CD4-positive, alpha-beta T cell treated with Interleukin-4 for 1 hour (primary cell): ENCODE data around the gene TLCD2.
"Not testable (repeated sequence)": the region's sequence is repeated elsewhere in the genome, so short reads cannot be mapped to it uniquely, and the experiment has no call there.

Experiments used
- DNase-seq, 2 donors: peaks; one replicate each; pipeline ENCODE4 v3.0.0-alpha.2; 2020 to 2022

Gene TLCD2

DNA sequence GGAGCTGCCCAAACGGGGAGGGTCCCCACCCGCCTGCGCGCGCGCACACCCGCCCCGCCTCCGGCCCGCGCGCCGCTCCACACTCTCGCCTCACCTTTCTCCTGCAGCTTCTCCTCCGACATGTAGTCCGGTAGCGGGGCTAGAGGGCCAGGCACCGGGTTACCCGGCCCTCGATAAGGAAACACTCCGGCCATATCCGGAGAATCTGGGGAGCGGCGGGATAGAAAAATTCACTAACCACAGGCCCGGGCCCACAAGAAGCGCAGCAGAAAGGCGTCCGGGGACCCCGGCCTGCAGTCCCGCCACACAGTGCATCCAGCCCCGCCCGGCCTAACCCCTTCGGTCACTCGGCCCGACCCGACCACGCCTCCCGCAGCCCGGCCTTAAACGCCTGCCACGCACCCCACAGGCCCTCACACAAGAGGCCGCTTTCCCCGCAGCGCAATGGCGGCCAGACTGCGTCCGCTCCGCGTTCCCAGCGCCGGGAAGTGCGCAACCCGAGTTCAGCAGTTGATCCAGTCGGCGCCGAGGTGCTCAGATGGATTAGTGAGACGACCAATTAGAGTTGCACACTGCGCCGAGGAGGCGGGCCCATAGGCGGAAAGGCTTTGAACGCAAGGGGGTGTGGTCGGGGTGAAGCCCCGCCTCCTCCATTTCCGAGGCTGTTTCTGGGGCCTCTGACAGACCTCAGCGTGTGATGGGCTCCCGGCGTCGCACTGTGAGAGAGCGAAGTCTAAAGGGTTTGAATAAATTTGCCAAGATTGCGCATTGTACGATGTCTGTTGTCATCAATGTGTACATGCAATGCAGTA is 25.6 kb downstream of the TLCD2 start, which contains the start of gene PRPF8:
PRPF8 (minus strand) TSS at position 490 of the 812 bp plus-strand sequence; CDS start at position 194, 296 bp downstream.
- DNase-seq = peak; percentile 99

DNA sequence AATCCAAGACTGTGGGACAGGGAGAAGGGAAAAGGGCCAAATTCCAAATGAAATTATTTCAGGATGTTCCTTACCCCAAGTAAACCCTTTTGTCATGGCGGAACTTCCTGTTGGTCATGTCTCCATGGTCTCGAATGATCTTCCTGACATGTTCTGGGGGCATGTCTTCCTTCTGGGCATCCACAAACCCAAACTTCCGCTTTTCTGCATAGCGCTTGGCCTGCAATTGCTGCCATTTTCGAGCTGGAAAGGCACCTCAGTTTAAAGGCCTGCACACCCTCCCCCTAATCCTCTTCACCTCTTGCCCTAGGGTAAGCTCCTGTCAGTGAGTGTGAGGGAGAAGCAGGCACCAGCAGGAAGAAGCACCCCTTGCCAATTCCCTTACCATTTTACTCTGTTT is 26.7 kb downstream of the TLCD2 start:
- no peak for DNase-seq

DNA sequence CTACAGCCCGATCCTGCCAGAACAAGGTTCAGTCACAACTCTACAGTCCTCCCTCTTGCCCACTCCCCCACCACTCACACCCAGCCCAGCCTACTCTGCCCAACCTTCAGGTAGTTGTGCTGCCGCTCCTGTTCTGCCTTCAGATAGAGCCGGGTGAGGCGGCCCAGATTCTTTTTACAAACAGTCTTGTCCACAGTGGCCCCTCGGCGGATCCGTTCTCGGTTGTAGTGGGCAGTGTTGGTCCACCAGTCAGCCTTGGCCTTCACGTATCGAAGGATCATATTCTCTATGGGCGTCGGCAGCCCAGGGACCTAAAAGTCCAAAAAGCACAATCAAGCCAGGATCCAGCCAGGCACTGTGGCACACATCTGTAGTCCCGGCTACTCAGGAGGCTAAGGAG is 33.8 kb downstream of the TLCD2 start:
- DNase-seq = no peak

DNA sequence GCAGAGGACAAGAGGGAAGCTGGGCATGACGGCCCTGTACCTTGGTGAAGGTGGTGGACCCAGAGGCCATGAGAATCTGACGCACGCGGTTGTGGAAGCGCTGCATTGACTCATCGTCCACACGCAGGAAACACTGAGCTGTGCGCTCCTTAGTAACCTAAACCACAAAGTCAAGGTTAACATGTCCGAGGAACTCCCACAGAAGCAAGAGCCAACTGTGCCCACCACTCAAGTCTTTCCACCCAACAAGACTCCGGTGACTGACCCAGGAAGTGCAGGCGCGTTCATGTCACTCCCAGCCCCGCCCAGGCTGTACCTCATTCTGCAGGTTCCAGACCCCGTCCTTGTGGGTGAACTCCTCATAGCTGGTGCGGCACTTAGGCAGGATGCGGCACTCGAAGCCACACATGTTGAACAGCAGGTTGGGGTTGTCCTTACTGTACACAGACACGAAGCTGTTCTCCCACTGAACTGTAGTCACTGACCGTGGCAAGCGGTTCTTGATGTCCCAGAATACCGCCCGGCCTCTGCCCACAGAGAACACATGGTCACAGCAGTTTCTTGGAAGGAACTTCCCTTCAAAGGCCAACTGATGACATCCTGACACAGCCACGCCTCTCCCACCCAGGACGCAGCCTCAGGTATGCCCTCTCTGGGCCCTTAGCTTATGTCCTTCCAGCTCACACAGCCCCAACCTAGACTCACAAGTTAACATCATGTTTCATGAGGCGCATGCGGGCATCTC is 37.0 kb downstream of the TLCD2 start:
- DNase-seq = peak in 1 of 2 donors; percentile 34

DNA sequence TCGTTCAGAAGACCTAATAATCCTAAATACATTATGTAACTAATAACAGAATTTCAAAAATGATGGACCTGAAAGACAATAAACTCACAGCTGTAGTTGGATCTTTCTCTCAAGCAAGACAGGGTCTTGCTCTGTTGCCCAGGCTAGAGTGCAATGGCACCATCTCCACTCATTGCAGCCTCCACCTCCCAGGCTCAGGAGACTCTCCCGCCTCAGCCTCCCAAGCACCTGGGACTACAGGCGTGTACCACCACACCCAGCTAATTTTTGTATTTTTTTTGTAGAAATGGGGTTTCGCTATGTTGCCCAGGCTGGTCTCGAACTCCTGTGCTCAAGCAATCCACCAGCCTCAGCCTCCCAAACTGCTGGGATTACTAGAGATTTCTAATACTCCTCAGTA is 46.2 kb downstream of the TLCD2 start:
- not testable (repeated sequence) for DNase-seq

DNA sequence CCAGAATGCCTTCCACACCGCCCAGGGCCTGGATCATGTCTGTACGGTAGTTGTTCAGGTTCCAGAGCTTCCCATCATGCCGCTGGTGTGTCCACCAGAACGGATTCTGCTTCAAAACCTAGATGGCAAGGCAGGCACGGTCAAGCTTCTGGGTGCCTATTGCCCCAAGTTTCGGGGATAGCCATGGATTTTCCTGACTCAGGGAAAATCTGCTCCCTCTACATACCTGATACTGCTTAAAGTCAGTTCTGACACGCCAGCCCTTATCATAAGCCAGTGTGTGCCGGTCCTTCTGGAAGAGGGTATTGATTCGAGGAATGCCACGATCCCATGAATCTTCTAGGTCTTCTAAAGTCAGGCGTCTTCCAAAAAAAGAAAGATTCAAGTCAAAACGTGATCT is 49.1 kb downstream of the TLCD2 start:
- no peak for DNase-seq

DNA sequence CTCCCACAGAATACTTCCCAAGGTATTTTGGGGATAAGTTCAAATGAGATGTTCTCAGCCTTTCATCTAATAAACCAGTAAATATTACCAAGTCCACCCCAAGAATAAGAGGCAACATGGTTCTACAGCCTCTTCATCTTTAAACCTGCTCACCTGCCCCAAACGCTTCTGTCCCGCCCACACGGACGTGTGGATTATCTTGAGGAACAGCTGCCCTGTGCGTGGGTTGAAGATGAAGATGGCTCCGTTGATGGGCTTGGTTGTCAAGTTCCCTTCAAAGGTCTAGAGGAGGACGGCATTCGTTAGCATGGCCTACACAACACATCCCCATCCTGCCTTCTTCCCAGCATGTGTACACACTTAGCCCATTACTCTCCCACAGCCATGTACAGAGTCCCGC is 52.1 kb downstream of the TLCD2 start:
- DNase-seq = no peak

DNA sequence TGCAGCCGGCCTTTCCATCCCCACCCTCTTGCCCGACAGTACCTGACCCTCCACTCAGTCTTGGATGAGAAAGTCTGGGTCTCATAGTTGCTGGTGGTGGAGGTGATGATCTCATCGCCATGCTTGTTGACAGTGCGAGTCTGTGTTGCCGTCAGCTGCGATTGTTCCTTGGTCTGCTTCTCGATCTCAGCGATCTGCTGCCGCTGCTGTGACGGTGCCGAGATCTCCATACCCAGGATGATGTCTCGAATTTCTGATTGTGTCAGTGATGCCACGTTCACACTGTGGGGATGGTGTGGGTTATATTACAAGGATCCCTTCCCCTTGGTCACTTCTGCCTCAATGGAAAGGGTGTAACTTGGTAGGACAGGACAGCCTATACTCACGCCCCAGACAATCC is 56.4 kb downstream of the TLCD2 start:
- no peak for DNase-seq

DNA sequence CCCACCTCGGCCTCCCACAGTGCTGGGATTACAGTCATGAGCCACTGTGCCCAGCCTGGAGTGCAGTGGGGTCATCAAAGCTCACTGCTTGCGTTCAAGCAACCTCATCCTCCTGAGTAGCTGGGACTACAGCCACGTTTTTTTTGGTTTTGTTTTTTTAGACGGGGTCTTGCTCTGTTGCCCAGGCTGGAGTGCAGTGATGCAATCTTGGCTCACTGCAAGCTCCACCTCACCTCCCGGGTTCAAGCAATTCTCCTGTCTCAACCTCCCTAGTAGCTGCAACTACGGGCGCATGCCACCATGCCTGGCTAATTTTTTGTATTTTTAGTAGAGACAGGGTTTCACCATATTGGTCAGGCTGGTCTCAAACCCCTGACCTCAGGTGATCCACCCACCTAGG is 57.4 kb downstream of the TLCD2 start:
- DNase-seq = not testable (repeated sequence)
